PFSK-1 (cell line): Measurements from ENCODE around the gene GKN1.

Experiments used
- FOXP2 ChIP-seq: optimal IDR thresholded peaks from 2 replicates; pipeline ENCODE3; 2011; ENCODE audit warnings: borderline replicate concordance, control low read depth, inconsistent platforms; ENCODE audit not compliant: insufficient read depth; ENCODE audit errors: extremely low read length, extremely low read depth
- POLR2AphosphoS5 ChIP-seq: IDR thresholded peaks from 2 replicates; pipeline ENCODE4 v1.6.1; 2012; ENCODE audit warnings: low read depth, mild to moderate bottlenecking, control low read depth, low read length, moderate library complexity
- REST ChIP-seq, 2 experiments: IDR thresholded peaks; 2 replicates each; pipeline versions ENCODE4 v1.6.1 to v1.8.0; 2011 to 2012; ENCODE audit warnings: low read depth in 2 of 2, low read length in 2 of 2, control low read depth in 1 of 2, inconsistent platforms in 1 of 2, mild to moderate bottlenecking in 1 of 2, moderate library complexity in 1 of 2; ENCODE audit not compliant: insufficient read depth in 1 of 2
- SIN3A ChIP-seq: IDR thresholded peaks from 2 replicates; pipeline ENCODE4 v1.6.1; 2012; ENCODE audit warnings: mild to moderate bottlenecking, low read length, moderate library complexity, borderline replicate concordance; ENCODE audit not compliant: insufficient read depth
- TAF1 ChIP-seq: IDR thresholded peaks from 2 replicates; pipeline ENCODE4 v1.6.1; 2012; ENCODE audit warnings: low read length, control low read depth, borderline replicate concordance; ENCODE audit not compliant: insufficient read depth

The GKN1 gene

GRCh38 chr2:68975844-68976243 is 1.4 kb downstream of the GKN1 start:
- TF ChIP-seq REST (IDR thresholded peaks at IDR 0.05; ENCODE audit: insufficient read depth in 1 of 2, low read depth in 2 of 2, low read length in 2 of 2) (no peak), POLR2AphosphoS5 (no peak), FOXP2 (no peak), SIN3A (no peak), TAF1 (no peak)

DNA sequence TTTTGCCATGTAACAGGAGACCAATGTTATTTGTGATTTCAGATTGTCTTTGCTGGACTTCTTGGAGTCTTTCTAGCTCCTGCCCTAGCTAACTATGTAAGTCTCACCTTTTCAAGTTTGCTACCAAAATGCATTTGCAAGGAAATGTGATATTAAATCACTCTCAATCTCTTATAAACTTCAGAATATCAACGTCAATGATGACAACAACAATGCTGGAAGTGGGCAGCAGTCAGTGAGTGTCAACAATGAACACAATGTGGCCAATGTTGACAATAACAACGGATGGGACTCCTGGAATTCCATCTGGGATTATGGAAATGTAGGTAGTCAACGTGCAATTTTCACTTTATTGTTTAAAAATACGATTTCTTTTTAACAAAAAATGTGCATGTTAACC is 3.0 kb downstream of the GKN1 start:
- TF ChIP-seq POLR2AphosphoS5 (no peak), TAF1 (no peak), SIN3A (no peak), REST (IDR thresholded peaks at IDR 0.05; ENCODE audit: insufficient read depth in 1 of 2, low read depth in 2 of 2, low read length in 2 of 2) (no peak), FOXP2 (no peak)

GRCh38 chr2:68978098-68978497 is 3.7 kb downstream of the GKN1 start:
- no peak for TF ChIP-seq SIN3A
- TF ChIP-seq TAF1, result no peak
- TF ChIP-seq REST (IDR thresholded peaks at IDR 0.05; ENCODE audit: insufficient read depth in 1 of 2, low read depth in 2 of 2, low read length in 2 of 2), result no peak
- TF ChIP-seq POLR2AphosphoS5, result no peak
- TF ChIP-seq FOXP2, result no peak

DNA sequence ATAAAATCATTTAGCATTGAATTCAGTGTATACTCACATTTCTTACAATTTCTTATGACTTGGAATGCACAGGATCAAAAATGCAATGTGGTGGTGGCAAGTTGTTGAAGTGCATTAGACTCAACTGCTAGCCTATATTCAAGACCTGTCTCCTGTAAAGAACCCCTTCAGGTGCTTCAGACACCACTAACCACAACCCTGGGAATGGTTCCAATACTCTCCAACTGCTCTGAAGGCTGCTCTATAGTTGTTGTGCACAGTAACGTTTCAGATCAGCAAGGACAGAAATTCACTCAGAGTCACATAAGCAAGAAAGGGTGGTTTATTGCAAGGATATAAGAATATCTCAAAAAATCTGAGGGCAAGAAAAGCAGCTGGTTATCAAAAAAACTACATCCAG is 6.5 kb downstream of the GKN1 start:
- TF ChIP-seq POLR2AphosphoS5 (no peak), TAF1 (no peak), REST (IDR thresholded peaks at IDR 0.05; ENCODE audit: insufficient read depth in 1 of 2, low read depth in 2 of 2, low read length in 2 of 2) (no peak), SIN3A (no peak), FOXP2 (no peak)

DNA sequence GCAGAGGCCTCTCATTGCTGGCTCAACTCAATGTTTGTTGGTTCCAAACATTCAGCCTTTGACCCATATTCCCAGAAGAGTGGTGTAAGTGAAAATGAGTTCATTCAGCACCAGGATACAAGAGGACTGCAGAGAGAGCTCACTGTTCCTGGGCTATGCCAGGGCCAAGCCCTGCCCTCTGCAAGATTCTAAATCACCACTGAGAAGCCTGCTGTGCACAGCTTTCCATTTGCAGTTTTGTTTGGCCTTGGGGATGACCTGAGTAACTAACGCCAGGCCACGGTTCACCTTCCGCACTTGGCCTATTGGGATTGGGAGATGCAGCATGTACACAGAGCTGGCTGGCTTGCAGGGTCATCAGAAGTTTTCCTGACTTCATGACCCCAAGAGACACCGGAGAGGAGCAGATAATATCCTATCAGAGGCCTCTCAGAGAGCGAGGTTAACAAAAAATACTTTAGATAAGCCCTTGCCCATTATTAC is 12.6 kb downstream of the GKN1 start:
- TF ChIP-seq REST (IDR thresholded peaks at IDR 0.05; ENCODE audit: insufficient read depth in 1 of 2, low read depth in 2 of 2, low read length in 2 of 2) (no peak), POLR2AphosphoS5 (no peak), TAF1 (no peak), FOXP2 (no peak), SIN3A (no peak)
